Measurements from ENCODE around the gene WWC1.
"Not testable (repeated sequence)": the region's sequence is repeated elsewhere in the genome, so short reads cannot be mapped to it uniquely, and the experiment has no call there.

WWC1 gene

GRCh38 chr5:168411871-168412270 lies 120.4 kb downstream of the WWC1 start:
- no peak for DNase-seq (ENCODE audit: low read depth in 3 of 3)

DNA sequence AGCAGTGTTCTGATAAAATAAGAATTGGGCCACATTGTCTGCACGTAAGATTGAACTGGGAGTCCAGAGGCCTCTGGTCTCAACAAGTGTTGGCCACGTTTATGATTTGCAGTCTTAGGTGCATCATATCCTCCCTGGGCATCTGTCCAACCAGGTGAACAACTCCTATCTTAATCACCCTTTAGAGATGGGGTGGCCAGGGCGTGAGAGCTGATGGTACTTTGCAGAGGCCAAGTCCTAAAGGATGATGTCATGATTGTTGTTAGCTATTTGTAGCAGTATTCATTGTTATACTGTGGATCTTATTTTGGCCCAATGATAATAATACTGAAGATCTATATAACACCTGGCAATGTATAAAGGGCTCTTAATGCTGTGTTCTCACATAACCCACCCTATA lies 121.6 kb downstream of the WWC1 start:
- no peak for DNase-seq (ENCODE audit: low read depth in 3 of 3)

GRCh38 chr5:168413596-168413995 lies 122.2 kb downstream of the WWC1 start:
- no peak for DNase-seq (ENCODE audit: low read depth in 3 of 3)

- DNase-seq (ENCODE audit: low read depth in 3 of 3), result no peak
These were observed 124.0 kb downstream of the WWC1 start for GRCh38 chr5:168415401-168415800.

DNA sequence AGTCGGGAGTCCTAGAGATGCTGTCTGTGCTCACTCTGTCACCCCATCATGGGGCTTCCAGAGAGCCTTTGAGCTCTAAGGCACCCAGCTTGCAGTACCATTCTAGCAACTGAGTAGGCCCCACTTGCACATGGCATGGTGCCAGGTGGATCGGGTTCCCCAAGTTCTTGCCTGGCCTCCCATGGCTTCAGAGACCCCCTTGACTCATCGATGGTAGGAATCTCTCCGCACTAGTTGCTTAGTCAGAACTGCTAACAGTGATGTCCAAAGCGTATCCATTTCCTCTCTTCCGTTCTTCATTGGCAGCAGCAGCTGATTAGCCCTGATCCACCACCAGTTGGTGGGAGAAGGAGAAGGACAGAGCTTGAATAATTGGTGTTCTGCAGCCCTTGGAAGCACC lies 124.5 kb downstream of the WWC1 start:
- no peak for DNase-seq (ENCODE audit: low read depth in 3 of 3)

GRCh38 chr5:168417731-168418429 lies 126.4 kb downstream of the WWC1 start:
- no peak for DNase-seq (ENCODE audit: low read depth in 3 of 3)

- no peak for DNase-seq (ENCODE audit: low read depth in 3 of 3)
These were observed 129.0 kb downstream of the WWC1 start for GRCh38 chr5:168420461-168420860.

DNA sequence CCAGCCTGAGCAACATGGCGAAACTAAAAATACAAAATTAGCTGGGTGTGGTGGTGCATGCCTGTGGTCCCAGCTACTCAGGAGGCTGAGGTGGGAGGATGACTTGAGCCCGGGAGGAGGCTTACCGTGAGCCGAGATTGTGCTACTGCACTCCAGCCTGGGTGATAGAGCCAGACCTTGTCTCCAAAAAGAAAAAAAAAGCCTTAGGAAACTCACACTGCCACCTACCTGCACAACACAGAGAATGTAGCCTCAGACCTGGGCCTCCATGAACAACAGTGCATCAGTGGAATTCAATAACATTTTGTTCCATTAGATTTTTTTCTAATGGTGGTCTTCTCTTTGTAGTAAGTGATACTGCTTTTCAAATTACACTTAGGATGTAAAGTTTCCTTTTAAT lies 131.0 kb downstream of the WWC1 start:
- DNase-seq (ENCODE audit: low read depth in 3 of 3), result no peak

DNA sequence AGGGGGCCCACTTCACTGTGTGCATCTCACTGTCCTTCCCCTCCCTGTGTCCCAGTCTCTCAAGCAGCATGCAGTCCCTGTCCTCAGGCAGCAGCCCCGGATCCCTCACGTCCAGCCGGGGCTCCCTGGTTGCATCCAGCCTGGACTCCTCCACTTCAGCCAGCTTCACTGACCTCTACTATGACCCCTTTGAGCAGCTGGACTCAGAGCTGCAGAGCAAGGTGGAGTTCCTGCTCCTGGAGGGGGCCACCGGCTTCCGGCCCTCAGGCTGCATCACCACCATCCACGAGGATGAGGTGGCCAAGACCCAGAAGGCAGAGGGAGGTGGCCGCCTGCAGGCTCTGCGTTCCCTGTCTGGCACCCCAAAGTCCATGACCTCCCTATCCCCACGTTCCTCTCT lies 132.0 kb downstream of the WWC1 start:
- DNase-seq (ENCODE audit: low read depth in 3 of 3), result no peak

- no peak for DNase-seq (ENCODE audit: low read depth in 3 of 3)
These were observed 132.5 kb downstream of the WWC1 start for GRCh38 chr5:168423971-168424370.

GRCh38 chr5:168424594-168425323 lies 133.3 kb downstream of the WWC1 start:
- no peak for DNase-seq (ENCODE audit: low read depth in 3 of 3)

GRCh38 chr5:168426007-168426863 lies 134.8 kb downstream of the WWC1 start:
- no peak for DNase-seq (ENCODE audit: low read depth in 3 of 3)

GRCh38 chr5:168426864-168427172 lies 135.4 kb downstream of the WWC1 start:
- no peak for DNase-seq (ENCODE audit: low read depth in 3 of 3)

GRCh38 chr5:168427224-168427623 lies 135.8 kb downstream of the WWC1 start:
- DNase-seq (ENCODE audit: low read depth in 3 of 3), result no peak

- no peak for DNase-seq (ENCODE audit: low read depth in 3 of 3)
These were observed 137.1 kb downstream of the WWC1 start for GRCh38 chr5:168428552-168428951.

DNA sequence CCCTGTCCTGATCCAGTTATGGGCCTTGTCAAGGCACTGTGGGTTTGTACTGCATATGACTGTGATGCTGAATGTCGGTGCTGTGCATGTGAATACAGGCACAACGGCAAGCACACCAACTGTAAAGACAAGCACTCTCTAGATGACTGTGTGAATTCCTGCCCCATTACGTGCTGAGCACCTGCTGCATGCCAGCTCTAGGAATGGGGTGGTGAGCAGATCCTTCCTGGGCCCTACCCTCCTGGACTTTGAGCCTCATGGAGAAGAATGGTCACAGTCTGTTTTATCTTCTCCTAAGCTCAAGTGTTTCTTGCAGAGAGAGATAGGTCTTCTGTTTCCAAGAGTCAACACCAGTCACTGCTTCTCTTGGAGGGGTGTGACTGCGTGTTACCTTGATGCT lies 138.9 kb downstream of the WWC1 start:
- DNase-seq (ENCODE audit: low read depth in 3 of 3), result no peak

DNA sequence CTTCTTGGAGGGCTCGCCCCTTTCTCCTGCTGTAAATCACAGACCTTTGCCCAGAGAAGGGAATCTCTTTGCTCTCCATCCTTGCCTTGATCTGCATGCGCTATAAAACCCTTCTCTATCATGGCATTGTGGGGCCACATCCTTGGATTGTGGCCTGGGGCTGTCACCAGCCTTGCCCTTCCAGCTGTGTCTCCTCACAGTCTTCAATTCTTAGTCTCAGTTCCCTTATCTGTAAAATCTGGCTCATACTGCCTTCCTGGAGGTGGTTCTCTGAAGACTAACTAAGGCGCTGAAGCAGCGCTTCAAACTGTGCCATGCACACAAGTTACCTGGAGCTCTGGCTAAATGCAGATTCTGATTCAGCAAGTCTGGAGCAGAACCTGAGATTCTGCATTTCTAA lies 141.5 kb downstream of the WWC1 start:
- DNase-seq (ENCODE audit: low read depth in 3 of 3), result no peak

GRCh38 chr5:168434001-168434400 lies 142.6 kb downstream of the WWC1 start:
- DNase-seq (ENCODE audit: low read depth in 3 of 3), result no peak

GRCh38 chr5:168434746-168435321 lies 143.4 kb downstream of the WWC1 start:
- DNase-seq (ENCODE audit: low read depth in 3 of 3), result no peak

DNA sequence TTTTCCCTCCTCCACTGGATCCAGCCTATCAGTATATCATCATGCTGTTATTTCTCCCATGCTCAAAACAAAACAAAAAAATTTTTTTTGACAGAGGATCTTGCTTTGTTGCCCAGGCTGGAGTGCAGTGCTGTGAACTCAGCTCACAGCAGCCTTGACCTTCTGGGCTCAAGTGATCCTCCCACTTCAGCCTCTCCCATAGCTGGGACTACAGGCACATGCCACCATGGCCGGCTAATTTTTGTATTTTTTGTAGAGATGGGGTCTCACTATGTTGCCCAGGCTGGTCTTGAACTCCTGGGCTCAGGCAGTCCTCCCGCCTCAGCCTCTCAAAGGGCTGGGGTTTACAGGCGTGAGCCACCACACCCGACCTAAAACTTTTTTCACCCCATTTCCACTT lies 143.9 kb downstream of the WWC1 start:
- not testable (repeated sequence) for DNase-seq (ENCODE audit: low read depth in 3 of 3)

GRCh38 chr5:168438349-168438748 lies 146.9 kb downstream of the WWC1 start:
- no peak for DNase-seq (ENCODE audit: low read depth in 3 of 3)

GRCh38 chr5:168443533-168443932 lies 152.1 kb downstream of the WWC1 start:
- DNase-seq (ENCODE audit: low read depth in 3 of 3), result no peak
